ENCODE results near the gene CD81. TPM values are rescaled to one million over a fixed set of nuclear protein-coding genes. Genes with fewer than 3 reads are reported as not detected.

The CD81 gene
- total RNA-seq, 1 experiment from 2014 or later, result 237 TPM

- TF ChIP-seq ZNF512 (CRISPR knock-in tag; IDR thresholded peaks at IDR 0.05; ENCODE audit: borderline replicate concordance), result no peak
- H3K4me1 Mint-ChIP-seq, result no peaks in the 10 kb centered on the region
- H3K27ac Mint-ChIP-seq, result no peak overlapping the region
- DNase-seq (ENCODE audit: low spot score) (no peak), ATAC-seq (no peak)
- ChIA-PET CTCF (interaction anchor here (0.7 to 1.6 kb wide), 4 partner anchors 9 to 456 kb away, joined by 3 to 4 read pairs (median 4); no protein-coding TSS in a partner anchor), POLR2A (no interaction called here)
- peaks cover 48% of the 10 kb centered on the region for H3K27me3 Mint-ChIP-seq (ENCODE audit: low read depth)
- peaks cover 5% of the 10 kb centered on the region for H3K9me3 Mint-ChIP-seq
- H3K36me3 Mint-ChIP-seq, result no peaks in the 10 kb centered on the region
- H3K4me3 Mint-ChIP-seq, result no peak overlapping the region
Measured at GRCh38 chr11:2436521-2437031, 59.5 kb downstream of the CD81 start.

- TF ChIP-seq GABPB1 (CRISPR knock-in tag; IDR thresholded peaks at IDR 0.05) (no peak), SMAD3 (CRISPR knock-in tag; IDR thresholded peaks at IDR 0.05; ENCODE audit: borderline replicate concordance) (no peak), AR (CRISPR knock-in tag; IDR thresholded peaks at IDR 0.05) (no peak)
- no peak overlapping the region for H3K4me3 Mint-ChIP-seq
- peaks cover 55% of the 10 kb centered on the region for H3K27me3 Mint-ChIP-seq (ENCODE audit: low read depth)
- POLR2A ChIA-PET, result no interaction called here
- peaks cover 5% of the 10 kb centered on the region for H3K9me3 Mint-ChIP-seq
- CTCF ChIA-PET, result interaction anchor here (1.4 to 1.6 kb wide), 2 partner anchors 10 to 455 kb away, joined by 4 read pairs; no protein-coding TSS in a partner anchor
- no peak overlapping the region for H3K27ac Mint-ChIP-seq
- H3K36me3 Mint-ChIP-seq, result no peaks in the 10 kb centered on the region
- no peak for DNase-seq (ENCODE audit: low spot score)
- no peak for ATAC-seq
- no peaks in the 10 kb centered on the region for H3K4me1 Mint-ChIP-seq
Measured at GRCh38 chr11:2437516-2437915, 60.4 kb downstream of the CD81 start.

GRCh38 chr11:2439820-2440219 is 62.7 kb downstream of the CD81 start:
- ATAC-seq (no peak), DNase-seq (ENCODE audit: low spot score) (no peak)
- Mint-ChIP-seq H3K27me3 (ENCODE audit: low read depth) (peaks cover 67% of the 10 kb centered on the region), H3K4me1 (no peaks in the 10 kb centered on the region), H3K4me3 (no peak overlapping the region), H3K27ac (no peak overlapping the region), H3K36me3 (no peaks in the 10 kb centered on the region), H3K9me3 (peaks cover 5% of the 10 kb centered on the region)
- POLR2A ChIA-PET, result no interaction called here
- TF ChIP-seq ZNF671 (CRISPR knock-in tag; IDR thresholded peaks at IDR 0.05) (no peak), PRDM15 (CRISPR knock-in tag; IDR thresholded peaks at IDR 0.05) (no peak)
- CTCF ChIA-PET, result no interaction called here

GRCh38 chr11:2440646-2441045 is 63.5 kb downstream of the CD81 start:
- Mint-ChIP-seq H3K4me1 (peaks cover 3% of the 10 kb centered on the region), H3K4me3 (no peak overlapping the region)
- ATAC-seq, result no peak
- TF ChIP-seq FOXP1 (CRISPR knock-in tag; IDR thresholded peaks at IDR 0.05; ENCODE audit: borderline replicate concordance) (no peak), ZNF512 (CRISPR knock-in tag; IDR thresholded peaks at IDR 0.05; ENCODE audit: borderline replicate concordance) (no peak), NFATC4 (CRISPR knock-in tag; IDR thresholded peaks at IDR 0.05) (no peak), ERG (CRISPR knock-in tag; IDR thresholded peaks at IDR 0.05) (no peak), E2F1 (CRISPR knock-in tag; IDR thresholded peaks at IDR 0.05) (no peak), NR1H2 (CRISPR knock-in tag; IDR thresholded peaks at IDR 0.05) (no peak), PREB (CRISPR knock-in tag; IDR thresholded peaks at IDR 0.05; ENCODE audit: borderline replicate concordance) (no peak), ZNF317 (CRISPR knock-in tag; IDR thresholded peaks at IDR 0.05; ENCODE audit: borderline replicate concordance, low read depth) (no peak), CREM (CRISPR knock-in tag; IDR thresholded peaks at IDR 0.05) (no peak), RORB (CRISPR knock-in tag; IDR thresholded peaks at IDR 0.05) (no peak)

More at GRCh38 chr11:2440646-2441045, 63.5 kb downstream of the CD81 start:
- Mint-ChIP-seq H3K27me3 (ENCODE audit: low read depth) (peaks cover 72% of the 10 kb centered on the region), H3K27ac (no peak overlapping the region), H3K36me3 (no peaks in the 10 kb centered on the region), H3K9me3 (peaks cover 5% of the 10 kb centered on the region)
- DNase-seq (ENCODE audit: low spot score), result no peak
- CTCF ChIA-PET, result no interaction called here
- POLR2A ChIA-PET, result no interaction called here

Data from WTC11 (cell line).